ENCODE results near the gene F2R.
"Not testable (repeated sequence)": the region's sequence is repeated elsewhere in the genome, so short reads cannot be mapped to it uniquely, and the experiment has no call there.

DNA sequence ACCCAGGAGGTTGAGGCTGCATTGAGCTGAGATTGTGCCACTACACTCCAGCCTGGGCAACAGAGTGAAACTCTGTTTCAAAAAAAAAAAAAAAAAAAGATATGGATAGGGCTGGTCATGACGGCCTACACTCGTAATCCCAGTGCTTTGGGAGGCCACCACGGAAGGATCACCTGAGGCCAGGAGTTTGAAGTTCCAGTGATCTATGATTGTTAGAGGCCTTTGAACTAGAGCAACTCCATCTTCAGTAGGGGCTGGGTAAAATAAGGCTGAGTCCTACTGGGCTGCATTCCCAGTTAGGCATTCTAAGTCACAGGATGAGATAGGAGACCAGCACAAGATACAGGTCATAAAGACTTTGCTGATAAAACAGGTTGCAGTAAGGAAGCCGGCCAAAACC lies 64.7 kb downstream of the F2R start:
- TF ChIP-seq CTCF (IDR thresholded peaks at IDR 0.05); EP300 (IDR thresholded peaks at IDR 0.05; ENCODE audit: low read depth); POLR2AphosphoS5 (IDR thresholded peaks at IDR 0.05); POLR2A (IDR thresholded peaks at IDR 0.05): not testable (repeated sequence)

Data from transverse colon (tissue), 4 donors.